T-helper 1 cell treated with Interleukin-12 subunit alpha and Interleukin-12 subunit beta and Interleukin-4 antibody, amounts not matched to agents 30 μg/mL and 1 μg/mL, for 36 hours (primary cell): ENCODE measurements around the gene SLAIN1.
A peak's percentile ranks its signal among the peaks of the same experiment; 100 is the strongest.

Experiments used
- H3K27ac Mint-ChIP-seq: one replicate; pipeline ENCODE4 v1.8.0; 2021; ENCODE audit warnings: mild to moderate bottlenecking, mixed read lengths
- H3K27me3 Mint-ChIP-seq: one replicate; pipeline ENCODE4 v1.8.0; 2021; ENCODE audit warnings: low read depth, mixed read lengths
- H3K36me3 Mint-ChIP-seq: one replicate; pipeline ENCODE4 v1.8.0; 2021; ENCODE audit warnings: low read depth, mixed read lengths
- H3K4me1 Mint-ChIP-seq: one replicate; pipeline ENCODE4 v1.8.0; 2021; ENCODE audit warnings: low read depth, mixed read lengths
- H3K4me3 Mint-ChIP-seq: one replicate; pipeline ENCODE4 v1.8.0; 2021; ENCODE audit warnings: mild to moderate bottlenecking, moderate library complexity, mixed read lengths
- H3K9me3 Mint-ChIP-seq: one replicate; pipeline ENCODE4 v1.8.0; 2021; ENCODE audit warnings: mixed read lengths

The SLAIN1 gene

GRCh38 chr13:77728265-77729125, 31.0 kb downstream of the SLAIN1 start:
- Mint-ChIP-seq H3K36me3 (peaks cover 29% of the 10 kb centered on the region), H3K4me1 (peaks cover 44% of the 10 kb centered on the region), H3K27me3 (no peaks in the 10 kb centered on the region), H3K9me3 (peaks cover 4% of the 10 kb centered on the region), H3K27ac (no peak overlapping the region), H3K4me3 (no peak overlapping the region)

DNA sequence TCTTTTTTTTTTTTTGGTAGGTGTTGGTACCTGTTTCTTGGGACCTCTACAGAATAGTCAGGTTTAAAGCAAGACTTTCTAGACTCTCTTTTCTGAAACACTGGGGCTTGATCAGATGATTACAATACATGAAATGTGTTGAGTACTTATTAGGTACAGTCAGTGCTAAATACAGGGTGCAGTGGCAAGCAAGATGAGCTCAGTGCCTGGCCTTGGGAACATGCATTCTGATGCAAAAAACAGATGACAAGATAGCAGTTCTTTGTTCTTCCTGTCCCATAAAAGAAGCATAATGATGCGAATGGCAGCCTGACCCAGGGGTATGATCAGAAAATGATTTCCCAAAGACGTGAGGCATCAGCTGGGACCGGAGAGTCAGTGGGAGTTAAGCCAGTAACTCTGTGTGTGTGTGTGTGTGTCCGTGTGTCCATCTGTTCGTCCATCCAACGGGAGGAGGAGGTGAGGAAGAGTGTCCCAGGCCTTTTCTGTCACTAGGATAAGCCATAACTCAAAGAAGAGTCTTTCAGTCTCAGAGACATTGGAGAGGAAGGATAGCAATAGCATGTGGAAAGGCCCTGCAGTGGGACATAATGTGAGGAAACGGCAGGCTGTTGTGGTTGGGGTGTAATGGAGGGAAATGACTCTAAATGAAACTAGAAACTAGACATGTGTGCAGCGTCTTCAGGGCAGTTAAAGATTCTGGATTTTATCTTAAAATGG, 32.2 kb downstream of the SLAIN1 start:
- H3K9me3 Mint-ChIP-seq: no peaks in the 10 kb centered on the region
- peak overlapping the region; percentile 74 for H3K4me3 Mint-ChIP-seq
- H3K27me3 Mint-ChIP-seq: no peaks in the 10 kb centered on the region
- peak overlapping the region; percentile 94 for H3K27ac Mint-ChIP-seq
- peaks cover 34% of the 10 kb centered on the region for H3K4me1 Mint-ChIP-seq
- peaks cover 22% of the 10 kb centered on the region for H3K36me3 Mint-ChIP-seq

DNA sequence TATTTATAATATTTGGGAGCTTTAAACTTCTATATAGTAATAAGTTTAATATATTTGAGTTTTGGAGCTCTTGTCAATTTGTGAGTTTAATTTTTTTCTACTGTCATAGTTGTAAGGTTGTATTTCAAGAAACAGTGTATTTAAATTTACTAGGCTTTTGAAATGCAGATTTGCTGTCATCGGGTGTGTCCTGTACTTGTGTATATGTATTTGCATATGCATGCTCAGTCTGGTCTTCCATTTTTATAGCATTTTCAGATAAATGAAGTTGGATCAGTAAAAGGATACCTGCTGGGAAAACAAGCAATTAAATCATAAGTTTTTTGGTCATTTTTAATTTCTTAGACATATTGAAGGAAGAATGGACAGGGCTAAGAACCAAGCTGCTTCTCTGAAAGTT, 33.1 kb downstream of the SLAIN1 start:
- Mint-ChIP-seq H3K27me3 (no peaks in the 10 kb centered on the region), H3K27ac (no peak overlapping the region), H3K4me1 (peaks cover 27% of the 10 kb centered on the region), H3K36me3 (peaks cover 22% of the 10 kb centered on the region), H3K9me3 (no peaks in the 10 kb centered on the region), H3K4me3 (no peak overlapping the region)

DNA sequence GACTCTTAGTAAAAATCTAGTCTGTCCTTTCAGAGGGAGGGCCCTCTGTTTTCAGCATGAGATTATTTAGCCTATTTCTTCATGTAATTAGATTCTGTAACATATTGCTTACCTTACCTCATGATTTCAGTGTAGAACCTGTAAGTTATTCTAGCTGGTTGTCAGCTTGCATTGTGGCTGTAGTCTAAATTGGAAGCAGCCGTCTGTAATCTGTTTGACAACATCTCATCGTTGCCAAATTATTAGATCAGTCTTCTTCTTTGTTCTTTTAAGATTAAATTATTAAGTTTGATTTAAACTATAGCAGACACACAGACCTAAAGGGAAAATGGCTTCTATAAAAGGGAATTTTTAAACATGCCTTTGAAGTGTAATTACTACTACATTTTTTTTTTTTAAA, 34.8 kb downstream of the SLAIN1 start:
- H3K4me1 Mint-ChIP-seq: peaks cover 24% of the 10 kb centered on the region
- no peaks in the 10 kb centered on the region for H3K27me3 Mint-ChIP-seq
- H3K27ac Mint-ChIP-seq: no peak overlapping the region
- peaks cover 18% of the 10 kb centered on the region for H3K36me3 Mint-ChIP-seq
- no peaks in the 10 kb centered on the region for H3K9me3 Mint-ChIP-seq
- H3K4me3 Mint-ChIP-seq: no peak overlapping the region

GRCh38 chr13:77733674-77734073, 36.2 kb downstream of the SLAIN1 start:
- no peak overlapping the region for H3K4me3 Mint-ChIP-seq
- H3K36me3 Mint-ChIP-seq: peaks cover 18% of the 10 kb centered on the region
- no peaks in the 10 kb centered on the region for H3K27me3 Mint-ChIP-seq
- H3K4me1 Mint-ChIP-seq: peaks cover 17% of the 10 kb centered on the region
- no peaks in the 10 kb centered on the region for H3K9me3 Mint-ChIP-seq
- H3K27ac Mint-ChIP-seq: no peak overlapping the region

- Mint-ChIP-seq H3K36me3 (peaks cover 4% of the 10 kb centered on the region), H3K9me3 (no peaks in the 10 kb centered on the region), H3K27me3 (no peaks in the 10 kb centered on the region), H3K4me1 (peaks cover 8% of the 10 kb centered on the region), H3K27ac (no peak overlapping the region), H3K4me3 (no peak overlapping the region)
Observed at GRCh38 chr13:77737583-77738200, 40.2 kb downstream of the SLAIN1 start.

- Mint-ChIP-seq H3K27ac (no peak overlapping the region), H3K4me3 (no peak overlapping the region), H3K4me1 (peaks cover 8% of the 10 kb centered on the region), H3K27me3 (no peaks in the 10 kb centered on the region), H3K36me3 (peaks cover 17% of the 10 kb centered on the region), H3K9me3 (no peaks in the 10 kb centered on the region)
Observed at GRCh38 chr13:77740097-77740735, 42.7 kb downstream of the SLAIN1 start.

DNA sequence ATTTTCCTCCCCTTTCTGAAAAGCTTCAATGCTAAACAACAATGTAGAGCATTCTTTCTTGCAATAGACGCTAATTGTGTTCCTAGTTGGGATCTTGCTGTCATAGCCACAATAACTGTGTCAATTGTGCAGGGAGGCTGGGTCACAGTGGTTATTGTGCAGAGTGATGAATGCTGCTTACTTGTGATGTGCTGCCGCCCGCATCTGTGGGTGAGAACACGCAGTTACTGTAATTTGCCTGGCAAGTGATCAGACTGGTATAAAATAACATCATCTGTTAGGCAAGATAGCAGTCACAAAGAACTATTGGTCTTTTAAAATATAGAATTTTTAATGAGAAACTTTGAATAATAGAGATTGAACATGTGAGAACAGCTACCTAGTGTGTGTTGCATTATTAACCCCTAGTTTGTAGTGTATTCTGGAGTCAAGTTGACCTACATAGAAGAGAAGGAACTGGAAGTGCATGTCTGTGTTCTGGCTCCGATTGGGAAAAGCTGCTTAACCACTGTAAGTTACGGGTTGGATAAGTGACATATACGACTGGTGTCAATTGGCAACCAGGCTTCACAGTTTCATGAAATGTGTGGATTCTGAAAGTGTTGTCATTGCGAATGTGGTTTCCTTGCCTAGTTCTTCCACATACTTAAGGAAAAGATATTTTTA, 43.6 kb downstream of the SLAIN1 start:
- Mint-ChIP-seq H3K27me3 (no peaks in the 10 kb centered on the region), H3K4me1 (peaks cover 11% of the 10 kb centered on the region), H3K36me3 (peaks cover 22% of the 10 kb centered on the region), H3K4me3 (no peak overlapping the region), H3K9me3 (no peaks in the 10 kb centered on the region), H3K27ac (no peak overlapping the region)

- Mint-ChIP-seq H3K4me3 (no peak overlapping the region), H3K9me3 (no peaks in the 10 kb centered on the region), H3K4me1 (peaks cover 11% of the 10 kb centered on the region), H3K36me3 (peaks cover 27% of the 10 kb centered on the region), H3K27me3 (no peaks in the 10 kb centered on the region), H3K27ac (no peak overlapping the region)
Observed at GRCh38 chr13:77741597-77741972, 44.1 kb downstream of the SLAIN1 start.

DNA sequence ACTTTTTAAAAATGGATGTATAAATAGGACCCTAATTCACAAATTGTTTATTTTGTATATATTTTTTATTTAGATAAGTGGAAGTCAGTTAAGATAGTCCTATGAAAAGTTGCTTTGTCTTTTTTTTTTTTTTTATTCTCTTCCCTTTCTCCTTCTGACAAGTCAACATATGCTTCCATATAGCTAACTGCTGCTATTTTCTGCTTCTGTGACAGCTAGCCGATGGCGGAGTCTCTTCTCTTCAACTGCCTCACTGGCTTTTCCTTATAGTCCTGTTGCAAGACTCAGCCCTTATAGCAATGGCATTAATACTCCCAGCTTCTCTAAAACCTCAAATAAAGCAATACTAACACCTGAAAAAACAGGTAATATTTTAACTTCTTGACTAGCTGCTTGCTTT, 45.3 kb downstream of the SLAIN1 start:
- no peaks in the 10 kb centered on the region for H3K27me3 Mint-ChIP-seq
- H3K4me3 Mint-ChIP-seq: no peak overlapping the region
- peaks cover 35% of the 10 kb centered on the region for H3K36me3 Mint-ChIP-seq
- peaks cover 11% of the 10 kb centered on the region for H3K4me1 Mint-ChIP-seq
- no peak overlapping the region for H3K27ac Mint-ChIP-seq
- H3K9me3 Mint-ChIP-seq: no peaks in the 10 kb centered on the region

GRCh38 chr13:77745784-77746183, 48.3 kb downstream of the SLAIN1 start:
- H3K9me3 Mint-ChIP-seq: no peaks in the 10 kb centered on the region
- H3K36me3 Mint-ChIP-seq: peaks cover 37% of the 10 kb centered on the region
- no peak overlapping the region for H3K4me3 Mint-ChIP-seq
- peaks cover 13% of the 10 kb centered on the region for H3K4me1 Mint-ChIP-seq
- H3K27ac Mint-ChIP-seq: no peak overlapping the region
- H3K27me3 Mint-ChIP-seq: no peaks in the 10 kb centered on the region

DNA sequence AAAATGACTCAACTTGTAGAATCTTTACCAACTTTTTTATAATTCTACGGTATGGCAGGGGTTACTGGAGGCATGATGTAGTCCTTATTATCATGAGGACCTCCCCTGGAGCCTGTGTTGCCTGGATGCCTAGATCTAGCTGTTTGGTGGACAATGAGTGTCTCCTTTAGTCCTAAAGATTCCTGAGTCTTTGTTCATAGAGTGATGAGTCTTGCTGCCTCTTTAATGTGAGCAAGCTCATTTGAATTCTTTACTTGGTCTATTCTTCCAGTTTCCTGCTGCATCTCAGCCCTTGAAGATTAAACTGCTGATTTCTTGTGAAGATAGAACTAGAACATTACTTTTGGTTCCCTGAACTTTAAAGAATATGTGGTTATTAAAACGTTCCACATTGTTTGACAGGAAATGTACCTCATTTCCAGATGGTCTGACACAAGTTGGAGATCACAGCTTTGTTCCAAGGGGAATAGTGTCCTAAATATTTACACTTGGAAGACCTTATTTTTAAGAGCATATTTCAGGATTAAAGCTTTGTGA, 51.9 kb downstream of the SLAIN1 start:
- H3K27ac Mint-ChIP-seq: no peak overlapping the region
- no peaks in the 10 kb centered on the region for H3K9me3 Mint-ChIP-seq
- H3K36me3 Mint-ChIP-seq: peaks cover 31% of the 10 kb centered on the region
- H3K27me3 Mint-ChIP-seq: no peaks in the 10 kb centered on the region
- H3K4me3 Mint-ChIP-seq: no peak overlapping the region
- peaks cover 17% of the 10 kb centered on the region for H3K4me1 Mint-ChIP-seq

- Mint-ChIP-seq H3K27ac (no peak overlapping the region), H3K36me3 (peaks cover 20% of the 10 kb centered on the region), H3K4me1 (peaks cover 13% of the 10 kb centered on the region), H3K4me3 (no peak overlapping the region), H3K27me3 (no peaks in the 10 kb centered on the region), H3K9me3 (no peaks in the 10 kb centered on the region)
Observed at GRCh38 chr13:77751513-77752456, 54.3 kb downstream of the SLAIN1 start.
